GM12865 (cell line): ENCODE measurements around the gene NACA.
A peak's percentile ranks its signal among the peaks of the same experiment; 100 is the strongest.

ENCODE experiments used
- DNase-seq: peaks from one replicate; pipeline ENCODE4 v3.0.0; 2010; ENCODE audit warnings: low read depth
- H3K4me3 ChIP-seq: 2 replicates; pipeline ENCODE4 v1.5.1; 2011; ENCODE audit warnings: mild to moderate bottlenecking, low read depth, low read length, control low read depth
- CTCF ChIP-seq: IDR thresholded peaks from 2 replicates; pipeline ENCODE4 v1.5.1; 2011; ENCODE audit warnings: low read length, control low read depth, low read depth, inconsistent platforms; ENCODE audit not compliant: insufficient read depth; ENCODE audit errors: missing control alignments

NACA gene

GRCh38 chr12:56724972-56725722 is at the start of gene NACA:
NACA (minus strand) TSS chr12:56725299; CDS start chr12:56724521, 778 bp downstream.
- no peak for TF ChIP-seq CTCF
- DNase-seq, result peak; percentile 99
- peak within 1 kb of the TSS; percentile 73 for H3K4me3 ChIP-seq

- no peak for TF ChIP-seq CTCF
- no peak overlapping the region for H3K4me3 ChIP-seq
- DNase-seq, result no peak
Measured at GRCh38 chr12:56773113-56773512, 48.0 kb upstream of the NACA start.

GRCh38 chr12:56772625-56773024 is 47.5 kb upstream of the NACA start:
- H3K4me3 ChIP-seq, result no peak overlapping the region
- no peak for DNase-seq
- TF ChIP-seq CTCF, result no peak

GRCh38 chr12:56769868-56770267 is 44.8 kb upstream of the NACA start:
- no peak overlapping the region for H3K4me3 ChIP-seq
- DNase-seq, result no peak
- no peak for TF ChIP-seq CTCF

GRCh38 chr12:56768424-56768823 is 43.3 kb upstream of the NACA start:
- H3K4me3 ChIP-seq, result no peak overlapping the region
- DNase-seq, result no peak
- TF ChIP-seq CTCF, result no peak

GRCh38 chr12:56766535-56766934 is 41.4 kb upstream of the NACA start:
- TF ChIP-seq CTCF, result no peak
- DNase-seq, result peak; percentile 72
- no peak overlapping the region for H3K4me3 ChIP-seq

GRCh38 chr12:56763753-56764657 is 38.9 kb upstream of the NACA start:
- no peak for TF ChIP-seq CTCF
- no peak overlapping the region for H3K4me3 ChIP-seq
- DNase-seq, result no peak
